K562 (cell line): ENCODE data around the gene KRIT1. TPM values are rescaled to one million over a fixed set of nuclear protein-coding genes. Genes with fewer than 3 reads are reported as not detected.

Experiments
- E2F5 ChIP-seq: sonication (generic); formaldehyde crosslinking; IDR thresholded peaks from 2 replicates; pipeline ENCODE4 v1.8.0; 2022; ENCODE audit warnings: mild to moderate bottlenecking, missing genetic modification reagents
- FUS ChIP-seq: fragments of 200-400 bp; formaldehyde crosslinking; optimal IDR thresholded peaks from 2 replicates; pipeline ENCODE3; 2017; ENCODE audit warnings: low read depth, low read length
- HMG20B ChIP-seq: fragments of 250-450 bp; sonication (Bioruptor Pico); IDR thresholded peaks from 2 replicates; pipeline ENCODE4 v1.5.0; 2021; ENCODE audit warnings: mild to moderate bottlenecking
- JUND ChIP-seq, 2 experiments: IDR thresholded peaks; 2 replicates in 1 of 2; 3 replicates in 1 of 2; pipeline ENCODE4 v1.6.1; 2011; ENCODE audit warnings: borderline replicate concordance in 2 of 2, low read depth in 2 of 2, low read length in 2 of 2, improper control_type of control experiment in 1 of 2, missing biosample characterization in 1 of 2, missing genetic modification characterization in 1 of 2, missing genetic modification reagents in 1 of 2
- PPARD ChIP-seq: fragments of 250-450 bp; sonication (Bioruptor Pico); IDR thresholded peaks from 2 replicates; pipeline ENCODE4 v1.8.0; 2022; ENCODE audit warnings: inconsistent platforms, mild to moderate bottlenecking, moderate library complexity
- RBFOX2 ChIP-seq: fragments of 200-400 bp; formaldehyde crosslinking; IDR thresholded peaks from 2 replicates; pipeline ENCODE4 v1.6.1; 2017; ENCODE audit warnings: low read depth, mild to moderate bottlenecking, low read length, moderate library complexity
- RNF2 ChIP-seq: sonication (generic); IDR thresholded peaks from 2 replicates; pipeline ENCODE4 v1.6.1; 2016
- SRSF7 ChIP-seq: fragments of 200-400 bp; formaldehyde crosslinking; optimal IDR thresholded peaks from 2 replicates; pipeline ENCODE3; 2017; ENCODE audit warnings: mild to moderate bottlenecking, low read depth, low read length
- ZBTB9 ChIP-seq: fragments of 450-650 bp; formaldehyde crosslinking; IDR thresholded peaks from 2 replicates; pipeline ENCODE4 v1.4.0; 2020; ENCODE audit warnings: mild to moderate bottlenecking, moderate library complexity
- ZNF121 ChIP-seq: sonication (generic); formaldehyde crosslinking; conservative IDR thresholded peaks from 2 replicates; pipeline ENCODE4 v1.8.0; 2022; ENCODE audit warnings: missing genetic modification reagents
- ZNF449 ChIP-seq: fragments of 250-450 bp; sonication (Bioruptor Pico); IDR thresholded peaks from 2 replicates; pipeline ENCODE4 v1.8.0; 2022; ENCODE audit warnings: moderate library complexity, mild to moderate bottlenecking, inconsistent platforms
- polyA plus RNA-seq, 8 experiments: library from polyadenylated mRNA; depleted of rRNA in 4 of 8; stranded (reverse) in 5 of 8; unstranded in 3 of 8; fragments of >200 nt; fragmentation: Nextera tagmentation in 2 of 8; fragmentation: Illumina TruSeq in 1 of 8; extraction: Ambion mirVana in 2 of 8; extraction: Trizol in 1 of 8; gene quantifications; 2 replicates each; pipeline versions ENCODE4 v1.2.1 to v1.2.3, GENCODE V29; 2011 to 2014; ENCODE audit warnings: inconsistent platforms in 1 of 8, missing spikeins in 1 of 8
- total RNA-seq, 7 experiments: library from RNA; depleted of rRNA in 6 of 7; stranded (reverse); fragments of >200 nt in 6 of 7; fragmentation: Illumina TruSeq in 2 of 7; extraction: Trizol in 2 of 7; gene quantifications; 2 replicates each; pipeline versions ENCODE4 v1.2.1 to v1.2.3, GENCODE V29; 2011 to 2021; ENCODE audit warnings: low replicate concordance in 1 of 7

Gene KRIT1
- total and polyA plus RNA-seq, 9 of the 15 experiments (the other 6 are each of a cell fraction or from before 2014, with no cell fraction given), result 21.5 to 81.4 (median 55.9) TPM

GRCh38 chr7:92276460-92276864, 30.7 kb upstream of the KRIT1 start (continued):
- no peak for TF ChIP-seq JUND (IDR thresholded peaks at IDR 0.05; ENCODE audit: borderline replicate concordance, low read depth, low read length)
- 0 out of 3 replicates have a peak, but pooled peaks have one; percentile 15 for TF ChIP-seq JUND (tag; IDR thresholded peaks at IDR 0.05; ENCODE audit: borderline replicate concordance, low read depth, low read length)
- TF ChIP-seq ZNF121 (CRISPR knock-in tag), result no peak
- no peak for TF ChIP-seq PPARD (CRISPR knock-in tag)
- no peak for TF ChIP-seq ZNF449 (CRISPR knock-in tag)
- TF ChIP-seq SRSF7, result no peak
- TF ChIP-seq RNF2, result no peak
- no peak for TF ChIP-seq FUS
- TF ChIP-seq E2F5, result no peak
- TF ChIP-seq RBFOX2, result no peak
- no peak for TF ChIP-seq HMG20B (CRISPR knock-in tag)
- TF ChIP-seq ZBTB9 (CRISPR knock-in tag), result no peak
- TF ChIP-seq, all 486 proteins: peak for 6
